Panc1 (cell line): ENCODE measurements around the gene UROC1. TPM values are rescaled to one million over a fixed set of nuclear protein-coding genes. Genes with fewer than 3 reads are reported as not detected.

Experiments used
- ATAC-seq: fragments of 200-7000 bp; cut with Tn5 transposase; 2 replicates; pipeline ENCODE4 v1.9.1; 2020; ENCODE audit warnings: mild to moderate bottlenecking, moderate library complexity
- BruUV-seq: library from RNA; stranded (reverse); fragments of 400-500 nt; replicated peaks from 2 replicates; lab custom pipeline; 2021; lab: Mats Ljungman, UMichigan
- CTCF ChIA-PET: fragments of 300-600 bp; sonication (Branson Sonifier 250); formaldehyde crosslinking; loops from one replicate; lab custom pipeline; 2022; ENCODE audit warnings: antibody characterized with exemption; lab: Charles Lee
- POLR2A ChIA-PET: fragments of 300-600 bp; sonication (Branson Sonifier 250); formaldehyde crosslinking; loops from one replicate; lab custom pipeline; 2022; ENCODE audit warnings: antibody characterized with exemption; lab: Charles Lee
- DNase-seq: peaks from one replicate; pipeline ENCODE4 v3.0.0-alpha.2; 2010; ENCODE audit warnings: low read depth, low spot score
- H3K27ac ChIP-seq: 2 replicates; pipeline ENCODE4 v1.5.1; 2011; ENCODE audit warnings: mild to moderate bottlenecking, low read length, inconsistent platforms
- H3K27me3 ChIP-seq: fragments of 200-500 bp; sonication (Bioruptor generic); 2 replicates; pipeline ENCODE4 v1.6.0; 2014; ENCODE audit warnings: low read length, inconsistent platforms; ENCODE audit not compliant: control insufficient read depth, insufficient read depth
- H3K36me3 ChIP-seq: fragments of 200-500 bp; sonication (Bioruptor generic); 2 replicates; pipeline ENCODE4 v1.5.1; 2014; ENCODE audit warnings: inconsistent platforms, mild to moderate bottlenecking, low read length, moderate library complexity; ENCODE audit not compliant: control insufficient read depth, insufficient read depth
- H3K4me1 ChIP-seq: 2 replicates; pipeline ENCODE4 v1.5.1; 2011; ENCODE audit warnings: inconsistent platforms, mild to moderate bottlenecking, low read length, moderate library complexity; ENCODE audit not compliant: control insufficient read depth, insufficient read depth
- H3K4me3 ChIP-seq, 2 experiments: 2 replicates each; pipeline ENCODE4 v1.5.1; 2011 to 2012; ENCODE audit warnings: low read depth in 2 of 2, low read length in 2 of 2, mild to moderate bottlenecking in 2 of 2, inconsistent platforms in 1 of 2, moderate library complexity in 1 of 2
- H3K9me3 ChIP-seq: fragments of 200-500 bp; sonication (Bioruptor generic); 2 replicates; pipeline ENCODE4 v1.5.1; 2014; ENCODE audit warnings: low read depth, mild to moderate bottlenecking, inconsistent platforms, low read length, moderate library complexity; ENCODE audit not compliant: control insufficient read depth, insufficient read depth
- CTCF ChIP-seq: fragments of 450-650 bp; IDR thresholded peaks from 2 replicates; pipeline ENCODE4 v1.5.1; 2017; ENCODE audit warnings: mild to moderate bottlenecking
- POLR2AphosphoS5 ChIP-seq: IDR thresholded peaks from 2 replicates; pipeline ENCODE4 v1.6.1; 2012; ENCODE audit warnings: mild to moderate bottlenecking, low read depth, low read length, moderate library complexity
- REST ChIP-seq, 2 experiments: IDR thresholded peaks; 2 replicates each; pipeline ENCODE4 v1.6.1; 2011 to 2012; ENCODE audit warnings: low read depth in 2 of 2, control low read depth in 1 of 2, low read length in 1 of 2, mild to moderate bottlenecking in 1 of 2, moderate library complexity in 1 of 2; ENCODE audit not compliant: insufficient read depth in 1 of 2
- SIN3A ChIP-seq: IDR thresholded peaks from 2 replicates; pipeline ENCODE4 v1.6.1; 2012; ENCODE audit warnings: low read depth, mild to moderate bottlenecking, low read length, moderate library complexity, borderline replicate concordance; ENCODE audit not compliant: insufficient read depth
- TCF7L2 ChIP-seq: IDR thresholded peaks from 2 replicates; pipeline ENCODE4 v1.6.1; 2011; ENCODE audit warnings: mild to moderate bottlenecking, low read depth, low read length, inconsistent platforms
- in situ Hi-C: cut with HindIII; loops from 2 replicates; pipeline ENCODE4 v1.10.0; 2016; ENCODE audit warnings: low sequenced_read_pairs, low pct_unique_long_range_greater_than_20kb
- intact Hi-C: fragments of 100-400 bp; cut with micrococcal nuclease; formaldehyde crosslinking; loops from one replicate; pipeline ENCODE4 v1.10.0; 2022; ENCODE audit not compliant: unreplicated experiment
- total RNA-seq: library from RNA; stranded (reverse); gene quantifications from one replicate; pipeline ENCODE4 v1.2.1, GENCODE V29; 2021; ENCODE audit not compliant: unreplicated experiment

UROC1 gene
- total RNA-seq, 1 experiment from 2014 or later, result not detected

- DNase-seq (no peak), ATAC-seq (no peak)
- Histone ChIP-seq H3K36me3 (no peaks in the 10 kb centered on the region), H3K4me3 (no peak overlapping the region), H3K27ac (no peak overlapping the region), H3K9me3 (no peaks in the 10 kb centered on the region), H3K27me3 (no peaks in the 10 kb centered on the region), H3K4me1 (no peaks in the 10 kb centered on the region)
- intact Hi-C loops (no loop called here), in situ Hi-C loops (no loop called here)
- BruUV-seq, result no TSS peak
- CTCF ChIA-PET, result no interaction called here
- POLR2A ChIA-PET, result no interaction called here
- TF ChIP-seq REST (IDR thresholded peaks at IDR 0.05; ENCODE audit: insufficient read depth in 1 of 2, low read depth in 2 of 2, low read length in 1 of 2) (no peak), CTCF (no peak)
These were observed 78.1 kb downstream of the UROC1 start for GRCh38 chr3:126439346-126439967.

- Histone ChIP-seq H3K4me1 (no peaks in the 10 kb centered on the region), H3K27me3 (no peaks in the 10 kb centered on the region), H3K27ac (no peak overlapping the region), H3K4me3 (no peak overlapping the region), H3K9me3 (no peaks in the 10 kb centered on the region), H3K36me3 (no peaks in the 10 kb centered on the region)
- POLR2A ChIA-PET, result no interaction called here
- BruUV-seq, result no TSS peak
- TF ChIP-seq POLR2AphosphoS5 (no peak), CTCF (no peak), SIN3A (no peak), TCF7L2 (no peak), REST (IDR thresholded peaks at IDR 0.05; ENCODE audit: insufficient read depth in 1 of 2, low read depth in 2 of 2, low read length in 1 of 2) (no peak)
- no peak for ATAC-seq
- DNase-seq, result no peak
- CTCF ChIA-PET, result no interaction called here
- intact Hi-C loops (no loop called here), in situ Hi-C loops (no loop called here)
These were observed 78.8 kb downstream of the UROC1 start for GRCh38 chr3:126438746-126439145.
